ENCODE measurements around the gene GTPBP2. TPM values are rescaled to one million over a fixed set of nuclear protein-coding genes. Genes with fewer than 3 reads are reported as not detected.

GTPBP2 gene
- total RNA-seq, 1 experiment from 2014 or later = 70.3 TPM

DNA sequence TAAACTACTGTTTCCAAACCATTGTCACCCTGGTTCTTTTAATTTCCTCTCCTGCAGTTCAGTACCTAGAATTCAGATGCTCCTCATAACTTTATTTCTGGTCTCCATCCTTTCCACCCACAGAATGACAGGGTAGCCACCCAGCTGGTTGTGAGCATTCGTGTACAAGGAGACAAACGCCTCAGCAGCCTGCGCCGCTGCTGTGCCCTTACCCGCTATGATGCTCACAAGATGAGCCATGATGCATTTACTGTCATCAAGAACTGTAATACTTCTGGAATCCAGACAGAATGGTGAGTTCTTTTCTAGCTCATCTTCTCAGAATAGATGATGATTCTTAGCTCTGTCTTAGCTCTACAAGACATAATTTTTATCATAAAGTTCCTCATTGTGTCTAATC is 18.6 kb downstream of the GTPBP2 start:
- Histone ChIP-seq H4K20me1 (ENCODE audit: insufficient read depth, low read depth, low read length) (no peaks in the 10 kb centered on the region), H3K79me2 (ENCODE audit: low read length) (no peaks in the 10 kb centered on the region), H3K27ac (ENCODE audit: low read length) (no peak overlapping the region), H3K9me3 (ENCODE audit: low read length) (no peaks in the 10 kb centered on the region), H3K27me3 (ENCODE audit: low read length) (no peaks in the 10 kb centered on the region), H3K4me3 (ENCODE audit: low read length) (no peak overlapping the region), H3K9me2 (replicated peaks; ENCODE audit: insufficient read depth, low read length) (no peaks in the 10 kb centered on the region), H2AFZ (ENCODE audit: low read length) (no peak overlapping the region), H3K9ac (ENCODE audit: low read length) (no peak overlapping the region), H3K36me3 (ENCODE audit: insufficient read depth, low read length) (peaks cover 16% of the 10 kb centered on the region; the same call in 1 of the 2 replicates), H3K4me2 (ENCODE audit: low read depth, low read length, poor library complexity, severe bottlenecking) (no peak overlapping the region), H3K4me1 (ENCODE audit: low read length) (peaks cover 19% of the 10 kb centered on the region)
- no peak for DNase-seq

GRCh38 chr6:43609402-43609801 is 19.7 kb downstream of the GTPBP2 start:
- no peaks in the 10 kb centered on the region for H3K27me3 ChIP-seq (ENCODE audit: low read length)
- no peak overlapping the region for H2AFZ ChIP-seq (ENCODE audit: low read length)
- H3K4me2 ChIP-seq (ENCODE audit: low read depth, low read length, poor library complexity, severe bottlenecking) = peak overlapping the region; percentile 89
- peaks cover 22% of the 10 kb centered on the region for H3K36me3 ChIP-seq (ENCODE audit: insufficient read depth, low read length)
- DNase-seq = no peak
- peak overlapping the region; percentile 34 for H3K9ac ChIP-seq (ENCODE audit: low read length)
- H3K79me2 ChIP-seq (ENCODE audit: low read length) = no peaks in the 10 kb centered on the region
- H3K4me3 ChIP-seq (ENCODE audit: low read length) = peak overlapping the region; percentile 23; the same call in 1 of the 2 replicates
- no peaks in the 10 kb centered on the region for H4K20me1 ChIP-seq (ENCODE audit: insufficient read depth, low read depth, low read length)
- H3K9me2 ChIP-seq (replicated peaks; ENCODE audit: insufficient read depth, low read length) = no peaks in the 10 kb centered on the region
- H3K27ac ChIP-seq (ENCODE audit: low read length) = peak overlapping the region; percentile 97
- peaks cover 19% of the 10 kb centered on the region for H3K4me1 ChIP-seq (ENCODE audit: low read length)
- H3K9me3 ChIP-seq (ENCODE audit: low read length) = no peaks in the 10 kb centered on the region

DNA sequence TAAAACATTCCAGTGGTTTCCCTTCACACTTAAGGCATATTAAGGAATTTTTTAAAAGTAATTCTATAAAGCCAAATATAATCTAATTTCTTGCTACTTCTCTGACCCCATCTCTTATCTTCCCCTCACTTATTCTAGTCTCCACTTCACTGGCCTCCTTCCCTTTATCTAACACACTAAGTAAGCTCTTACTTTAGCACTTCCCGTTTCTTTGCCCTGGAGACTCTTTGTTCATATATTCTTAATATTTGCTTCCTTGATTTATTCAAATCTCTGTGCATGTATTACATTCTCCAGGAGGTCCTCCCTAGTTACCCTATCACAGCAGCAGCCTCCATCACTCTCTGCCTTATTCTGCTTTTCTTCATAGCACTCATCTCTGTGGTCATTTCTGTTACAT is 20.3 kb downstream of the GTPBP2 start:
- Histone ChIP-seq H3K27me3 (ENCODE audit: low read length) (no peaks in the 10 kb centered on the region), H3K9ac (ENCODE audit: low read length) (peak overlapping the region; percentile 70), H3K9me3 (ENCODE audit: low read length) (no peaks in the 10 kb centered on the region), H2AFZ (ENCODE audit: low read length) (no peak overlapping the region), H3K4me3 (ENCODE audit: low read length) (peak overlapping the region; percentile 60), H3K79me2 (ENCODE audit: low read length) (no peaks in the 10 kb centered on the region), H3K4me1 (ENCODE audit: low read length) (peaks cover 24% of the 10 kb centered on the region), H4K20me1 (ENCODE audit: insufficient read depth, low read depth, low read length) (no peaks in the 10 kb centered on the region), H3K4me2 (ENCODE audit: low read depth, low read length, poor library complexity, severe bottlenecking) (peak overlapping the region; percentile 89), H3K36me3 (ENCODE audit: insufficient read depth, low read length) (peaks cover 22% of the 10 kb centered on the region), H3K27ac (ENCODE audit: low read length) (peak overlapping the region; percentile 97), H3K9me2 (replicated peaks; ENCODE audit: insufficient read depth, low read length) (no peaks in the 10 kb centered on the region)
- peak; percentile 93 for DNase-seq

- Histone ChIP-seq H3K36me3 (ENCODE audit: insufficient read depth, low read length) (peaks cover 23% of the 10 kb centered on the region), H3K79me2 (ENCODE audit: low read length) (no peaks in the 10 kb centered on the region), H4K20me1 (ENCODE audit: insufficient read depth, low read depth, low read length) (no peaks in the 10 kb centered on the region), H3K4me3 (ENCODE audit: low read length) (peak overlapping the region; percentile 60), H3K9ac (ENCODE audit: low read length) (peak overlapping the region; percentile 70), H3K9me3 (ENCODE audit: low read length) (no peaks in the 10 kb centered on the region), H2AFZ (ENCODE audit: low read length) (no peak overlapping the region), H3K9me2 (replicated peaks; ENCODE audit: insufficient read depth, low read length) (no peaks in the 10 kb centered on the region), H3K4me1 (ENCODE audit: low read length) (peaks cover 29% of the 10 kb centered on the region), H3K27me3 (ENCODE audit: low read length) (no peaks in the 10 kb centered on the region), H3K4me2 (ENCODE audit: low read depth, low read length, poor library complexity, severe bottlenecking) (peak overlapping the region; percentile 89), H3K27ac (ENCODE audit: low read length) (peak overlapping the region; percentile 97)
- peak; percentile 82 for DNase-seq
These were observed 20.7 kb downstream of the GTPBP2 start for GRCh38 chr6:43608310-43608763.

GRCh38 chr6:43606019-43606418 is 23.0 kb downstream of the GTPBP2 start:
- Histone ChIP-seq H3K79me2 (ENCODE audit: low read length) (no peaks in the 10 kb centered on the region), H3K27me3 (ENCODE audit: low read length) (no peaks in the 10 kb centered on the region), H4K20me1 (ENCODE audit: insufficient read depth, low read depth, low read length) (no peaks in the 10 kb centered on the region), H3K9me3 (ENCODE audit: low read length) (no peaks in the 10 kb centered on the region), H3K9ac (ENCODE audit: low read length) (no peak overlapping the region), H3K27ac (ENCODE audit: low read length) (no peak overlapping the region), H3K4me2 (ENCODE audit: low read depth, low read length, poor library complexity, severe bottlenecking) (no peak overlapping the region), H3K4me1 (ENCODE audit: low read length) (peaks cover 30% of the 10 kb centered on the region), H3K36me3 (ENCODE audit: insufficient read depth, low read length) (peaks cover 23% of the 10 kb centered on the region), H3K9me2 (replicated peaks; ENCODE audit: insufficient read depth, low read length) (no peaks in the 10 kb centered on the region), H3K4me3 (ENCODE audit: low read length) (no peak overlapping the region), H2AFZ (ENCODE audit: low read length) (no peak overlapping the region)
- DNase-seq = no peak

- Histone ChIP-seq H3K36me3 (ENCODE audit: insufficient read depth, low read length) (peaks cover 19% of the 10 kb centered on the region), H3K4me3 (ENCODE audit: low read length) (no peak overlapping the region), H3K9me3 (ENCODE audit: low read length) (no peaks in the 10 kb centered on the region), H2AFZ (ENCODE audit: low read length) (no peak overlapping the region), H3K79me2 (ENCODE audit: low read length) (no peaks in the 10 kb centered on the region), H3K27ac (ENCODE audit: low read length) (peak overlapping the region; percentile 34), H4K20me1 (ENCODE audit: insufficient read depth, low read depth, low read length) (no peaks in the 10 kb centered on the region), H3K4me1 (ENCODE audit: low read length) (peaks cover 23% of the 10 kb centered on the region), H3K27me3 (ENCODE audit: low read length) (no peaks in the 10 kb centered on the region), H3K4me2 (ENCODE audit: low read depth, low read length, poor library complexity, severe bottlenecking) (no peak overlapping the region), H3K9ac (ENCODE audit: low read length) (no peak overlapping the region), H3K9me2 (replicated peaks; ENCODE audit: insufficient read depth, low read length) (no peaks in the 10 kb centered on the region)
- DNase-seq = no peak
These were observed 24.9 kb downstream of the GTPBP2 start for GRCh38 chr6:43604174-43604573.

DNA sequence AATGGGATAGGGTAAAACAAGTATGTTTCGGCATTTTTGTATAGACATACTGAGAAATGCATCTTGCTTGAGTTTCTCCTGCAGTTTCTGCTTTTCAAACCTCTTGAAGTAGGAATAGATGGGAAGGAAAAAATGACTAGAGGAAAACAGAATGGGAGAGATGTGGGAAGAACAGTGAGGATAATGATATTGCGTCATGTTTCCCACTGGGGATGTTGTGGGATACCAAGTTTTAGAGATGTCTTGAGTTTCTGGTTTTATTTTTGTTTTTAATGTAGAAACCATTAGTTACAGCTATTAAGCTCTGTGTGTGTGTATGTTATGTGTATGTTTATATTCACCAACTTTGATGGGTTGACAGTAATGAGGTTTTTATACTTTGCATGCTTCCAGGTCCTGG is 28.5 kb downstream of the GTPBP2 start:
- H4K20me1 ChIP-seq (ENCODE audit: insufficient read depth, low read depth, low read length) = no peaks in the 10 kb centered on the region
- peaks cover 28% of the 10 kb centered on the region for H3K36me3 ChIP-seq (ENCODE audit: insufficient read depth, low read length)
- no peaks in the 10 kb centered on the region for H3K9me2 ChIP-seq (replicated peaks; ENCODE audit: insufficient read depth, low read length)
- no peak overlapping the region for H3K4me2 ChIP-seq (ENCODE audit: low read depth, low read length, poor library complexity, severe bottlenecking)
- DNase-seq = no peak
- no peak overlapping the region for H3K4me3 ChIP-seq (ENCODE audit: low read length)
- H3K27me3 ChIP-seq (ENCODE audit: low read length) = no peaks in the 10 kb centered on the region
- no peak overlapping the region for H2AFZ ChIP-seq (ENCODE audit: low read length)
- H3K79me2 ChIP-seq (ENCODE audit: low read length) = no peaks in the 10 kb centered on the region
- no peak overlapping the region for H3K9ac ChIP-seq (ENCODE audit: low read length)
- no peak overlapping the region for H3K27ac ChIP-seq (ENCODE audit: low read length)
- no peaks in the 10 kb centered on the region for H3K9me3 ChIP-seq (ENCODE audit: low read length)
- peaks cover 11% of the 10 kb centered on the region for H3K4me1 ChIP-seq (ENCODE audit: low read length)

DNA sequence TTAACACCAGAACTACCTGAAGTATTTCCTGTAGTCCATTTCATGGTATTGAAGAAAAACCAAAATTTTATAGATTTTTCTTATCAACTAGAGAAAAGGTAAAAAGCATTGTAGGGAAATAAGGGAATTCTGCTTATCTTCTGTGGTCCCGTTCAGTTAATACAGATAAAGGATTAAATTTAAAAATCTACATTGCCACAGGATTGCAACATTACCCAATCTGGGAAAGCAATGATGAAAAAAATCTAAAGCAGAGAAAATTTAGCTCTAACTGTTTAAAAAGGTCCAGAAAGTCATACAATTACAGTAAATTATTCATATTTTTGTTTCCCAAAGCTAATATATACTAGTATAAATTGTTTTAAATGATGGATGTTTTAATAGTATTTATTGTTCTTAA is 35.1 kb downstream of the GTPBP2 start:
- Histone ChIP-seq H3K4me3 (ENCODE audit: low read length) (no peak overlapping the region), H3K9me2 (replicated peaks; ENCODE audit: insufficient read depth, low read length) (no peaks in the 10 kb centered on the region), H2AFZ (ENCODE audit: low read length) (no peak overlapping the region), H3K9ac (ENCODE audit: low read length) (no peak overlapping the region), H3K27me3 (ENCODE audit: low read length) (no peaks in the 10 kb centered on the region), H4K20me1 (ENCODE audit: insufficient read depth, low read depth, low read length) (no peaks in the 10 kb centered on the region), H3K4me2 (ENCODE audit: low read depth, low read length, poor library complexity, severe bottlenecking) (no peak overlapping the region), H3K4me1 (ENCODE audit: low read length) (no peaks in the 10 kb centered on the region), H3K36me3 (ENCODE audit: insufficient read depth, low read length) (peaks cover 26% of the 10 kb centered on the region; the same call in 1 of the 2 replicates), H3K27ac (ENCODE audit: low read length) (no peak overlapping the region), H3K79me2 (ENCODE audit: low read length) (peaks cover 11% of the 10 kb centered on the region; the same call in 1 of the 2 replicates), H3K9me3 (ENCODE audit: low read length) (no peaks in the 10 kb centered on the region)
- DNase-seq = no peak
